NCI-H1694 treated with DMSO at 0.1 percent for 48 hours (cell line): Measurements from ENCODE around the gene SMARCC2.
"Not testable (repeated sequence)": the region's sequence is repeated elsewhere in the genome, so short reads cannot be mapped to it uniquely, and the experiment has no call there.

Experiments used
- DNase-seq: peaks from one replicate; lab custom pipeline; 2025; lab: John Stamatoyannopoulos, UW

SMARCC2 gene

GRCh38 chr12:56208006-56208405 lies 18.7 kb upstream of the SMARCC2 start:
- DNase-seq: no peak

GRCh38 chr12:56206452-56207166 lies 17.3 kb upstream of the SMARCC2 start:
- DNase-seq: no peak

- DNase-seq: no peak
Observed at GRCh38 chr12:56205445-56205844, 16.2 kb upstream of the SMARCC2 start.

- DNase-seq: no peak
Observed at GRCh38 chr12:56204275-56204674, 15.0 kb upstream of the SMARCC2 start.

GRCh38 chr12:56202838-56203237 lies 13.6 kb upstream of the SMARCC2 start:
- DNase-seq: no peak

GRCh38 chr12:56202366-56202765 lies 13.1 kb upstream of the SMARCC2 start:
- no peak for DNase-seq

GRCh38 chr12:56198836-56199235 lies 9.6 kb upstream of the SMARCC2 start:
- no peak for DNase-seq

GRCh38 chr12:56197921-56198635 lies 8.8 kb upstream of the SMARCC2 start:
- no peak for DNase-seq

GRCh38 chr12:56196818-56197550 lies 7.7 kb upstream of the SMARCC2 start:
- DNase-seq: not testable (repeated sequence)

- DNase-seq: peak; percentile 80
Observed at GRCh38 chr12:56193025-56193578, 3.8 kb upstream of the SMARCC2 start.

- DNase-seq: no peak
Observed at GRCh38 chr12:56192582-56192981, 3.3 kb upstream of the SMARCC2 start.

- no peak for DNase-seq
Observed at GRCh38 chr12:56190695-56191155, 1.4 kb upstream of the SMARCC2 start.

GRCh38 chr12:56189918-56190694 lies 823 bp upstream of the SMARCC2 start:
- DNase-seq: peak; percentile 73

- no peak for DNase-seq
Observed at GRCh38 chr12:56188778-56189098, 545 bp downstream of the SMARCC2 start.

- no peak for DNase-seq
Observed at GRCh38 chr12:56188131-56188777, 1.0 kb downstream of the SMARCC2 start.

- no peak for DNase-seq
Observed at GRCh38 chr12:56186957-56187356, 2.3 kb downstream of the SMARCC2 start.

GRCh38 chr12:56178347-56178746 lies 10.9 kb downstream of the SMARCC2 start:
- no peak for DNase-seq

GRCh38 chr12:56172839-56173238 lies 16.4 kb downstream of the SMARCC2 start:
- no peak for DNase-seq

- DNase-seq: no peak
Observed at GRCh38 chr12:56169229-56169759, 20.0 kb downstream of the SMARCC2 start.

- no peak for DNase-seq
Observed at GRCh38 chr12:56165369-56165768, 23.9 kb downstream of the SMARCC2 start.

- DNase-seq: no peak
Observed at GRCh38 chr12:56164345-56164729, 24.9 kb downstream of the SMARCC2 start.
